ENCODE measurements around the gene ZFHX3.

ZFHX3 gene

DNA sequence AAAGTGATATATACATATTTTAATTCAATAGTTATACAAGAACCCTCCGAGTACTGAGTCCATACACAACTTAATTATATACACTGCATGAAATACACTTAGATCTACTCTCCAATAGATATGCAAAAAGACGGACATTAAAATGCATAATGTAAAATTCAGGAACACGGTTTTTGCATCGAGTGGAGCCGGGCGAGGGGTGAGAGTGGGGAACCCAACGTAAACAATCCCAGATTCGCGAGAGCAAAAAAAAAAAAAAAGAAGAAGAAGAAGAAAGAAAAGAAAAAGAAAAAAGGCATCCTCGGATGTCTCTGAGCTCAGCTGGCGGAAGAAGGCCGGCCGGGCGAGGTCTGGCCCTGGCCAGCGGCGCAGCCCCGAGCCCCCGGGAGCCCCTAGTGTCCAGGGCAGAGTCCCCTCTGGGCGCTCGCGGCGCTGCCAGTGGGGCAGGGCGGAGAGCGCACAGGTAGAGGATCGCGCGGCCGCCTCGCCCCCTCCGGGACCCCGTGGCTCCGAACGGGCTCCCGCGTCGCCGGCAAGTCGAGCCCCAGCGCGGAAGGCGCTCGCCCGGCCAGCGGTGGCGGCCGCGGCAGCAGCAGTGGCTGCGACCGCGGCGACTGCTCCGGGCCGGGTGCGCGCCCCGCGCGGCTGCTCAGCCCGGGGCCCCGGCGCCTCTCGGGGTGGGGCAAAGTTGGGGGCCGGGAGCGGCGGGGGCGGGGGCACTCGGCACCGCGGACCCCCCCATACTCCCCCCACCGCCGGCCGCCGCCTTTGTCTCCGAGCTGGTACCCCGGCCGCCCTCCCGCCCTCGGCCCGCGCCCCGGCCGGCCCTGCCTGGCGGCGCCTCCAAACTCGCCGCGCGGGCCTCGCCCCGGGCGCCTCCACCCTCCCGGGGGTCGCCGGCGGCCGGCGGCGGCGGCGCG is 9.6 kb upstream of the ZFHX3 start:
- DNase-seq (ENCODE audit: low read depth in 2 of 2) = no peak

DNA sequence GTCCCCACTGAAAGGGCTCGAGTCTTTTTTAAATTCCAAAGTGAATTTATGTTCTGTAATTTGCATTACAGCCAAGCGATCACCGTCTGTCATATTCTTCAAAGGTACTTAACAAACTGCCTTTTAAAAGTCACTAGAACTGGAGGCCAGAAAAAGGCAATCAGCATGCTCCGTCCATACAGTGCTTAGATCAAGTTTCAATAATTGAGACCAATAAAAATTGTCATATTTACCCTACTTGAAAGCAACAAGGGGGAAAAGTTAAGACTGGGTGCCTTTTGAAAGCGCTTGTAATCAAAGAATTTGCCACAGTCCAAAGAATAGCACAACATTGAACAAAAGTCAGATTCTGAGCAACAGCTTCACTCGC is 9.0 kb upstream of the ZFHX3 start:
- no peak for DNase-seq (ENCODE audit: low read depth in 2 of 2)

DNA sequence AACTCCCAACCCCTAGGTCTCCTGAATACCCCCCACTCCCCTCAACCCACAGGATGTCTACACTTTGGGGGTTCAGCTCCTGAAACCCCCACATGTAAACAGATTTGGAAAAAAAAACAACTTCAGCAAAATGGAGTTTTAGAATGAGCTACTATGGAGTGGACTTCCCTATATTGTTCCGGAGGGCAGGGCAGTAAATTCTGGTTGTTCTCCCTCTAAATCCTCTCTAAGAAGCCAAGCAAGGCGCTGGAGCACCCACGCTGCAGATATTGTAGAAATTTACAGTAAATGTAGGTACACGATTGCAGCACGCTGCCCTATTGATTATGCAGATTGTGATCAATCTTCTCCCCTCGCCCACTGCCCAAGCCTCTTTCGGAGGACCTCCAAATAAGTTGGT is 8.5 kb upstream of the ZFHX3 start:
- no peak for DNase-seq (ENCODE audit: low read depth in 2 of 2)

DNA sequence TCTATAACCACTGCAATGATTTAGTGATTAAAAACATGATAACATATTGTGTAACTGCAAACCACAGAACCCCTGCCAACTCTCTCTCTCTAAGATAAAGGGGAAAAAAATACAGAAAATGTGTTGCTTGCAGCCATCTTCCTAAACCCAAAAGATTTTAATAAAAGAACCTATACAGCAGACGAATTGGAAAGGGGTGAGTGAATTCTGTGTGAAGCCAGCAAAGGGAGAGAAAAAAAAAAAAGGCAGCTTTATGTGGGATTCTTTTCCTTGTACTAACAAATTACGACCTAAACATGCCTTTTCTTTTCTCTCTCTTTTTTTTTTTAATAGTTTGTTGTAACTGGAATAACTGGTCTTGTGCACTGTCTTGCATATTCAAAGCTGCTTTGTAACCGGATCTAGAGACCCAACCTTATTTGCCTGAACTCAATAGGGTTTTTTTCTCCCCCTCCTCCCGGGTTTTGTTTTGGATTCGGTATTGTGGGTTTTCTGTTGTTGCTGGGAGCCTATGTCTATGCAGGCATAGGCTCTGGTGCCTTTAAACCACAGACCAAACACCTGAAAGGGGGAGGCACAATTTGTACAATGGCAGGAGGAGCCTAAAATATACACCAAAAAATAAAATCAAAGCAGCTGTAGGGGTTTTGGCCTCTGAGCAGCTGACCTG is 7.0 kb upstream of the ZFHX3 start:
- DNase-seq (ENCODE audit: low read depth in 2 of 2) = no peak

DNA sequence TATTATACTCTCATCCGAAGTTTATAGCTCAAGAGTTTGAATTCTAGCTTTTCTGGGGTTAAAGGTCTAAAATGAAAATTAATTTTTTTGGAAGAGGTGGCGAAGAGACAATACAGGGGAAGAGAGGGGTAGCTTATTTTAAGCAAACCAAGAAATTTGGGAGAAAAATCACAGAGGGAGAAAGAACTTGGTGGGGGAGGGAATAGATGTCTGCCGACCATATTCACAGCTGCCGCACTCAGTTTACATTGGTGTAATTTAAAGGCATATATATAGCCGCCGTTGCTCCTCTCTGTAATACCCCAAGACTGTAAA is 6.5 kb upstream of the ZFHX3 start:
- no peak for DNase-seq (ENCODE audit: low read depth in 2 of 2)

DNA sequence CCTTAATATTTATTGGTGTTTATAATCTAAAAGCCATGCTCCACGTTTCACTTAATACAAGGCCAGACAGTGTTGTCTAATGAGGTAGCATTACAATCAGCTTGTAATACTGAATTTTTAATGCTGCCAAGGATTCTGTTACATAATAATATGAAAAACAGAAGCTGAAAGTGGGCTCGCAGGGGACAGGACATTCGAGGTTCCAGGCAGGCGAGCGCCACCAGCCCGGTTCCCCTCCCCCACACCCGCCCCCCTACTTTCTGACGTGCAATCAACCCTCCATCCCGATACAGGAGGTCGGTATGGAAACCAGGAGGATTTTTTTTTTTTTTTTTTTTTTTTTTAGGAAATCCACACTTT is 6.2 kb upstream of the ZFHX3 start:
- no peak for DNase-seq (ENCODE audit: low read depth in 2 of 2)

DNA sequence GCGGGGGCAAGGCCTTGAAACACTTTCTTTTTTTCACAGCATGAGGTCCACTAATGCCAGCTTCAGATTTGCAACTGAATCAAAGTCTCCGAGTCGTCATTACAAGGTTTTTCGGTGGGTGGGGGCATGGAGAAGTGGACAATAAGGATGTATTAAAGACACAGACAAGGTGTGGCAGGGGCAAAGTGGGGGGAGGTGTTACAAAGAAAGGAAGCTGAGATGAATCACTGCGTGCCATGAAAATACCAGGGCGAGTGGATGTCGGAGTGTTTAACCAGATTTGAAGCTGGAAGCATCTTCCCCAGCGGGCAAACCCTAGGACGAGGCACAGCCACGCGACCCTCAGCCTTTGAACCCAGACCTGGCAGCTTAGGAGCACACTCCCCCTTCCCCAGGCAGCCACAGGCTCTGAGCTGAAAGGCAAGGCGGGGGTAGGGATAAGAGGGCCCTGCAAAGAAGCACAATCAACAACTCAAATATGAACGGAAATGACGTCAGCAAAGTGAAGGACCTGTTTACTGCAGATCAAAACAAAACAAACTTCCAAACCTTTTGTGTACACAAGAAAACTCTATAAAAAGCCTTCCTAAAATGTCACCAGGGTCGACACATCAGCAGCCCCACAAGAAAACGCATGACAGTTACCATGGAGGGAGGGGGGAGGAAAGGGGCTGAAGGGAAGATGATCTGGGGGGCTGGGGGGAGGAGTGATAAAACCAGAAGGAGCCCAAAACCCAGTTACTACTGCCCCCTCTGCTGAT is 5.6 kb upstream of the ZFHX3 start:
- no peak for DNase-seq (ENCODE audit: low read depth in 2 of 2)

DNA sequence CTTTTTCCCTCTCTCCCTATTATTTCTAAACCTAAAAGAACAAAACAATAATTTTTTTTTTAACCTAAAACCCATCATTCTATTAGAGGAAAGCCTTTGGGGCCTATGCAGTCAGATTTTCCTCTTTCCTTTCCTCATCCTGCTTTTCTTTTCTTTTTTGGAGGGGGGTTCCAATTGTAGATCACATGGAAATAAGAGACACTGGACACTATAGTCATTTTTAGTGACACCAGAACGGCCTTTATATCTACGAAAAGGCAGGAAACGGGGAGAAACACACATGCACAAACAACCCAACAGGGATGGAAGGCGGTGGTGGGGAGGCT is 5.1 kb upstream of the ZFHX3 start:
- DNase-seq (ENCODE audit: low read depth in 2 of 2) = no peak

DNA sequence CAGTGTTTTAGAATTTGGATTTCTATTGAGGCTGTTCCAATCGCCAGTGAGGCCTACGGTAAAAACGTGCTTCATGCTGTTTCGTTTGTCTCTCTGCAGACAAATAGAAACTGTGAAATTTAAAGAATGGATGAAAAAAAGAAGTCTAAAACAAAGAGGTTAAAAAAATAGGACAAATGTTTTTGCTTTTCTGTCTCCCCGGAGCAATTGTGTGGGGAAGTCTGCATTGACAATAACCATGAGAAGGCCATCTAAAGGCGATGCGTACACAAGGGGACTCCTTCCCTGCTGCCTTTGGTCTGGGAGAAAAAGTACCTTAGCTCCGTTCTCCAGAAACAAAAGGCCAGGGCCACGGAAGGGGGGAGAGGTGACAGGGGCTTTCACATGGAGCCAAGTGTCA is 4.6 kb upstream of the ZFHX3 start:
- DNase-seq (ENCODE audit: low read depth in 2 of 2) = no peak

DNA sequence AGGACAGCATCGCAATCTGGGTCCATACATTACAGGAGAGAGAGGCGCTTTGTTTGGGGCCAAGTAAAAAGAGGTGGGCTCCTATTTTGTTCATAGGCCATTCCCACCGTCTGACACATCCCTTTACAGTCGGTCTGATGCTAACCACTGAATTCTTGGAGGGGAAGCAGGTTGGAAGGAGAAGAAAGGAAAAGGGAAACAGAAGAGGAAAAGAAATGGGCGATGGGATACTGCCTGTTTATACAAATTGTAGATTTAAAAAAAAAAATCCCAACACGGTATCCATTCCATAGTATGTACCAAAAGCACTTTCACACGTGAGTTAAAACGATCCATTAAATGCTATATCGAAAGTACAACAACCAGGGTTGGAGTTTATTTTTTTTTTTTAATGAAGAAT is 4.0 kb upstream of the ZFHX3 start:
- no peak for DNase-seq (ENCODE audit: low read depth in 2 of 2)

DNA sequence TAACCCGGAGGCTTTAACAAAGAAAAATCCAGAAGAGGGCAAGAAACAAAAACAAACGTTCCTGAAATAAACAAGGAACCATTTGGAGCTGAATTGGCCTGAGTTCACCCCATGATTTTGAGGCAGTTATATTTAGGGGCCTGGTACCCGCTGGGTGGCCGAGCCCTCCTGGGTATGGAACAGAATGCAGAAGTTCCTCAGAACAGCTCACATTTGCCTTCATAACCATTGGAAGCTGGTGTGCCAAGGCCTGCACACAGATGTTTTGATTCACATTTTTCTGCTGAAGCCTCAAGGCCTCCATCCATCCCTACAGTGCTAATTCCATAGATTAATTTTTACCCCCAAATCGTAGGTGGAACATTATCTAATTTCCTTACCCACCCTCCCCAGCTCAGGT is 3.3 kb upstream of the ZFHX3 start:
- DNase-seq (ENCODE audit: low read depth in 2 of 2) = no peak

DNA sequence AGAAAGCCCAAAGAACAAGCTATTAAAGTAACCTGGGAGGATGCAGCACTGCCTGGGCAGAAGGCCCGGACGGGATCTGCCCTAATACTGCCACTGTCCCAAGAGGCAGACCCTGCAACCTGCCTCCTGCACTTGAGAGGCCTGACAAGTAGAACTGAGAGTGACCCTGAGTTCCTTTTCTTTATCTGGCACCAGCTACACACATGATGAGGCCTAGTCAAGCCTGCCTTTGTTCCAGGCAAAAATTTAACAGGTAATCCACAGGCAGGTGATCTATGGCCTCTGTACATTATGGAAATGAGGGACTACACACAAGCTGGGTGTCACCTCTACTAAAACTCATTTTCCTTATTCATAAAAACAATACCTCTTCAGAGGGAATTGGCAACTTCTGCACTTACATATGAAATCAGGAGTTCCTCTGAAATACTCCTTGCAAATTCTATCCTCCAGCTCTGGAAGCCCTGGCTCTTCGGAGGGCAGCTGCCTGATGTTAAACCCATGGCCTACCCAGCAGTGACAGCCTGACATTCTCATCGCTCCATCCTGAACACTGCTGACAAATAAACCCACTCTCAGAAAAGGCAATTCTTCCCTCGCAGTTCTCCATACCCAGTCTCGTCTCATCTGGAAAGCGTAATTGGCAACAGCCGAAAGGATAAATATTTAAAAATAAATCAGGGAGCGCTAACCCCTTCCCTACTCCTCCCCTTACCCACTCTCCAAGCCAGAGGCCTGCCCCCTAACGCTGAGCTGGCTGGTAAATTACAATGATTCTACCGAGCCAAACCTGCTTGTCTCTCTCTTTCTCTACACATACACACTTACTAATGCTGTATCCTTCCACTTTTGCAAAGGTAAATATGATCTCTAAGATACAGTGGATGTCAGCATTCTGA is 2.5 kb upstream of the ZFHX3 start:
- no peak for DNase-seq (ENCODE audit: low read depth in 2 of 2)

DNA sequence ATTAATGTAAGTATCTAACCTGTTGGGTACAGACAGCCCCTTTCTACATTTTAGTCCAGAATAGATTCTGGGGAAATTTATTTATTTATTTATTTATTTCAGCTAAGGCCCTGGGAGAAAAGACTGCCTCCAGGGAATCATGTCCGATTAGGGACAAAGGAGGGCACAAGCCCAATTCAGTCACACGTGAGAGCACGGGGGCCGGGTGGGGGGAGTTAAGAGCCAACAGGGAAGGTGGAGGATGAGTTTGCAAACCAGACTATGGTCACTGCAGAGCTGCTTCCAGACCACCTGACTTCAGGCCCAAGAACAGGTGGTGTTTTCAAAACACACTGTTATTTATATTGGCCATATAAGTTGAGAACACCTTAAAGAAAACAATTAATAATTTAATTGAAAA is 1.6 kb upstream of the ZFHX3 start:
- DNase-seq (ENCODE audit: low read depth in 2 of 2) = no peak

DNA sequence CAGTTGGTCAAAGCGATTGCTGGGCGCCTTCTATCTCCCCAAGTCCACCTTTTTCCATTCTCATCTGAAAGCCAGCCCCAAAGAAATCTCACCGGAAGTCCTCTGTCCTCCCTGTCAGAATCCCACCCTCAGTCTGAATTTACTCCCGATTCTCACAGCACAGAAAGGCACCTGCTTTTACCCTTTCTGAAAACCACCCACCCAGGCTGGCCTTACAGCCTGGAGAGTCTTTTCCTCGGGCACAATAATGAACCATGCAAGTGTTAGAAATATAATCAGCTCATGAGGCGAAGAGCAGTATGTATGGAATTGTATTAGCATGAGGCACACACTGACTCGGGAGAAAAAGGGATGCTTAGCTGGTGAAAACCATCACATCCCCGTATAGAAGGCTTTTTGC is 1.2 kb upstream of the ZFHX3 start:
- no peak for DNase-seq (ENCODE audit: low read depth in 2 of 2)

DNA sequence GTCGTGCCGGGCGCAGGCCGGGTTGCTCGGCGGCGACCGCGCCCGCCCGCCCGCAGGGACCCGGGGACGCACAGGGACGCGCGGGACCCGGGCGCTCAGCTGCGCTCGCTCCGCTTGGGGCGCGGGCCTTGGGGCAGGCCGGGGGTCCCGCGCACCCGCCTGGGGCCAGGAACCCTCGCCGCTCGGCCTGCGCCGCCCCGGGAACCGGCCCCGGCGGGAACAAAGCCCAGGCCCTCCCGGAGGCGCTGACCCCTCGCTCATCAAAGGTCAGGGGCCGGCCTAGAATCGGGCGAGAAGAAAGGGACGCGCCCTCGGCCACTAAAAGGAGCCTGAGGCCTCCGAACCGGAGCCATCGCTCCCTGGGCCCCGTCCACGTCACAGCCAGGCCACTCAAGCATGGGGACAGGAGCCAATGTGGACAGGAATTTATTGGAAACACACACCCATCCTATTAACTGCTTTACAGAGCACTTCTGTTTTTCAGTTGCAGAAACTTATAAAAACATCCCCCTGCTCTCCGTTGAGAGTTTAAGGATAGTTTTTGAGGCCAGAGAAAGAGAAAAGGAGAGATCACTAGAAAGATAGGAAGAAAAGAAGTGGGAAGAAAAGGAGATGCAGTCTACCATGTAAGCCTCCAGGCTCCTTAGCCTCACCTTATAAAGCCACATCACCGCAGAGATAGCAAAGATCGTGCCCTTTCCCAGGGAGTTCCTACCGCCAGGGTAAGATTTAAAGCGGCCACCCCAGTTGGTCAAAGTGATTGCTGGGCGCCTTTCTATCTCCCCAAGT is 558 bp upstream of the ZFHX3 start:
- no peak for DNase-seq (ENCODE audit: low read depth in 2 of 2)

DNA sequence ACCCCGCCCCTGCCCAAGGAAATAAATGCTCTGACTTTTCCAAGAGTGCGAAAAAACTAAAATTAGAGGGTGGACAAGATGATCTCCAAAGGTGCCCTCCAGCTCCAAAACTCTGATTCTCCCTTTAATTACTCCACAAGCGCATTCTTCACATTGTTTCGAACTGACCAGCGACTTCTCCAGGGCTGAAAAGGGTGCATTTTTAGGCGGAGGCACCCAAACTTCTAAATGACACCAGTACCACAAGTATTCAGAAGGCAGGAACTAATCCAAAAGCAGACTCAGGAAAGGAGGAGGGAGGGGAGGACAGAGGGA is 750 bp downstream of the ZFHX3 start:
- no peak for DNase-seq (ENCODE audit: low read depth in 2 of 2)

DNA sequence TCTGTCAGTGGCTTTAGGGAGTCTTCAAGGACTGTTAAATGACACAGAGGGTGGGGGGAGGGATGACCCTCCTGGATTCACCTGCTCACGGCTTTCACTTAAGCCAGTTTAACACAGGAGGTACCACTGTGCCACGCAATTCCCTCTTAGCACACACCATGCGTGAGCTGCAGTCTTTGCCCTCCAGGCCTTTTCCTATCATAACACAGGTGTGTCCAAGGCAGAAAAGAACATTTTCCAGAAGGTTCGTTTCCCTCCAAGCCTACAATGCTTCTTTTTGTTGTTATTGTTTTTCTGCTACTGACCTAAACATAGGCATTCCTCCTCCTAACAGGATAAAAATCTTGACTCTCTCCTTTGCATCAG is 1.1 kb downstream of the ZFHX3 start:
- no peak for DNase-seq (ENCODE audit: low read depth in 2 of 2)

DNA sequence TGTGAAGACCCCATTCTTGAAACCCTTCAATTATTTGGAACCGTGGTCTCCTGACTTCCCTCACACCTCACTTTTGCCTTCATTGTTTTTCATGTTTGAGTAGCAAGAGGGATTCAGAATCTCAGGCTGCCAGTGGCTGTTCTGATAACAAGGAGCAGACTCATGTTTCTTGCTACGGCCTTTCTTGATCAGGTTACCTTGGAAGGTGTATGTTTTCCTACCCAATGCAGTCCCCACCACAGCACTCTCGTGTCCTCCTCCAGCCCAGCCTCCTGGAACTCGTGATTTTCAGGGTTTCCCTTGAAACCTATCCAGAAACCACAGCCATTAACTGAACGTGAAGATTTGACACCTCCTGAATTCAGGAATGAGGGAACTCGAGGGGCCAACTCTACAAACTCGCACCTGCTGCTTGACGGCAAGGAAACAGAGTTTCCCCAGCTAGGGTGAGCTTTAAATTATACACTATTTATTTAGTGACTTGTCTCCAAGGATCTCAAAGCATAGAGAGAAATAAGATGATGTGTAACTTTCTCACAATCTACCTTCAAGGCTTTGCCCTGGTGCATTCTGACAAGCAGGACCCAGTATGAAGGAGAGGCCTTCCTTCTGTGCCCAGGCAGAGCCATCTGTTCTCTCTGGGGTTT is 1.6 kb downstream of the ZFHX3 start:
- no peak for DNase-seq (ENCODE audit: low read depth in 2 of 2)

DNA sequence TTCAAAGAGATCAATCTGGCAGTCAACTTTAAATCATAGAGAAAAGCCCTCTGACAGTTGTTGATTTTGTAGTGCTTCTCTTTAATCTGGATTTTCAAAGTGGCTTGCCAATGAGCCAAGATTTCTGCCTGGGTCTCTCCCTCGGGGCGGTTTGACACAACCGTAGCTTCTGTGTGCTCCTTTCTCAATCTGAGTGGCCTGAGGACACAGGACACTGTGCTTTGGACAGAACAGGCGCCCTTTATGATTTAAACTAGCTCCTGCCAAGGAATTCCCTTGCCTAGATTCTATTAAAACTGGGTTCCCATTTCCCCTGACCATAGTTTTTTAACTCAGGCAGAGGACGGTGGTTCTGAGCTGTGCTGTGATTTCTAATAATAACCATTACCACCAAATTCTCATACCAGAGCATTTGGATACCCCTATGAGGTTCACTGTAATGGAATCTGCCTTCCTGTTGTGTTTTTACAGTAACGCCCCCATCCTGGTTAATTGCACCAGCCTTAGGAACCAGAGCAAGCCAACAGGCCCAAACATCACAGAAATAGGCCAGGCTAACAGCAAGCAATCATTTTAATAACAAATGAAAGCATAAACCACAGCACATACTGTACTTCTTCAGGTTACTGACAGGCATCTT is 4.0 kb downstream of the ZFHX3 start:
- no peak for DNase-seq (ENCODE audit: low read depth in 2 of 2)

DNA sequence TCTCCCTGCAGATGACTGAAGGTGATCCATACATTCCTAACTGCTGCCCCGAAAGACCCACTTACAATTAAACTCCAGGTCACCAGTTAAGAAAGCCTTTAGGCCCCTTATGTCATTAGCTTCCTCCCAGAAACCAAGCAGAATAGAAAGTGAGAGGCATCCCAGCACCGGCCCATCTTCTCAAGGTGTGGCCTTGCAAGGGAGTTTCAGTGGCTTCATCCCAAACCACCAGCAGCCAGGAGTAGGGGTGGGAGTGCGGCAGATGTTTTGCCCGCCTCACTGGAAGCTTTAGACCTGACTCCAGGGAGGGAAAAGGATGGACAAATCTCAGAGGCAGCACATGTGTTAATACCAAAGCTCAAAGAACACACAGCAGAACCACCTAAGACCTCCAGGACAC is 5.1 kb downstream of the ZFHX3 start:
- DNase-seq (ENCODE audit: low read depth in 2 of 2) = no peak

DNA sequence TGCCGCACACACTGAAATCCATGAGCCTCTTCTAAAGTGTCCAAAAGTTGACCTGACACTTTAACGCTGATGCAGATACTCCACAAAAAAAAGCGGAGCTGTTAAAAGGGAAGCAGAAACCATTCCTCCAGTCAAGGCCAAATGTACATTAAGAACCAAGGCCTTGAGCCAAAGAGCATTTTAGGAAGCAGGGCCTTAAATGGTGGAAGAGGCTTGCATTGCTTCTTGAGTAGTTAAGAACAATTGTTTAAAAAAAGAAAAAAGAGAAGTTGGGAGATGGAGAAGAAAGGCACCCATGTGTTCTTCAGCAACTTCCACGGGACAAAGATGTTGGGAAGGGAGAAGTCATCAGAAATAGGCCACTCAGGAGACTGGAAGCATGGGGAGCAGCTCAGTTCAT is 6.3 kb downstream of the ZFHX3 start:
- no peak for DNase-seq (ENCODE audit: low read depth in 2 of 2)

Measured in stimulated activated CD4-positive, alpha-beta T cell treated with anti-CD3 and anti-CD28 coated beads, Interleukin-12 subunit alpha, Interleukin-12 subunit beta, amount 100 ng/mL, for 24 hours (primary cell).